SIG-M5 (cell line): ENCODE data around the gene CENPL.
"Not testable (repeated sequence)": the region's sequence is repeated elsewhere in the genome, so short reads cannot be mapped to it uniquely, and the experiment has no call there.

Experiments used
- DNase-seq: peaks from one replicate; lab custom pipeline; 2025; lab: John Stamatoyannopoulos, UW

The CENPL gene

GRCh38 chr1:173857363-173857917 lies 32.8 kb upstream of the CENPL start:
- DNase-seq, result no peak

- no peak for DNase-seq
Measured at GRCh38 chr1:173856903-173857302, 32.2 kb upstream of the CENPL start.

DNA sequence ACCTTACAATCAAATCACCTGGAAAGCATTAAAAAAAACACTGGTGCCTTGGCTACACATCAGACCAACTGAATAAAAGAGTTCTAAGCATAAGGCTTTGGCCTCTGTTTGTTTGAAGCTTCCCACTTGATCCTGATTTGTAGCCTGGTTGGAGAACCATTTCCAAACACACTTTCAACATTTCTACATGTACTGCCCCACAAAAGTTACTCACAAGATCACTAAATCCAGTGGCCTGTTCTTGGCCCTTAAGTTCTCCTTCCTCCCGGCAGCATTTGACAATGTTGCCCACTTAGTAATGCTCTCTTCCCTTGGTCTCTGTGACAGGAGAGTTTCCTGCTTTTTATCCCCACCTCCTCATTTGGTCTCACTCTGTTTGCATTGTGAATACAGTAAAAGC lies 31.3 kb upstream of the CENPL start:
- no peak for DNase-seq

- no peak for DNase-seq
Measured at GRCh38 chr1:173853074-173853473, 28.4 kb upstream of the CENPL start.

DNA sequence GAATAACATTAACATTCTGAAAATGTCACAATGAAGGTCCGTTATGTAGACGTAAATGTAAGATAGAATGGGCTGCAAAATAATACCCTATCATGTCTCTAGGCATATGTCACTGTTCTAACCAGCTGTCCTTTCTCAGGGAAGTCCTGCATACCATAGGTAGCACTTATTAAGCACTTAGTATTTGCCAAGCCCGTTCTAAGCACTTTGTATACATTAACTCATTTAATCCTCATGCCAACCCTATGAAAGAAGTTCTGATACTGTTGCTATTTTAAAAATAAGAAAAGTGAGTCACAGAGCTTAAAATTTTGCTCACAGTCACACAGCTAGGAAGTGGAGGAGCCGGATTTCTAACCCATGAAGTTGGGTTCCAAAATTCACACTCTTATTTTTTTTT lies 27.4 kb upstream of the CENPL start:
- no peak for DNase-seq

DNA sequence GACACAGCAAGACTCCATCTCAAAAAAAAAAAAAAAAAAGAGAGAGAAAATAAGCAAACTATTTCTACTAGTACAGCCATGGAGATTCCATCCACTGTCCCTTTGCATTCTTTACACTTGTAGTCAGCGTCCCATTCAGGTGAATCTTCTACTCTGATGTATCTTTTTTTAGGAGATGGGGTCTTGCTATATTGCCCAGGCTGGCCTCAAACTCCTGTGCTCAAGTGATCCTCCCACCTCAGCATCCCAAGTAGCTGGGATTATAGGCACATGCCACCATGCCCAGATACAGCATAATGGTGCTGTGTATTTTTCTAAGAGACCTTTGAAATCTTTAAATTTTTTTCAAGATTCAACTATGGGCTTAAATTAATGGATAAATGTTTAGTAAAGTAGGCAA lies 8.1 kb upstream of the CENPL start:
- DNase-seq, result no peak

DNA sequence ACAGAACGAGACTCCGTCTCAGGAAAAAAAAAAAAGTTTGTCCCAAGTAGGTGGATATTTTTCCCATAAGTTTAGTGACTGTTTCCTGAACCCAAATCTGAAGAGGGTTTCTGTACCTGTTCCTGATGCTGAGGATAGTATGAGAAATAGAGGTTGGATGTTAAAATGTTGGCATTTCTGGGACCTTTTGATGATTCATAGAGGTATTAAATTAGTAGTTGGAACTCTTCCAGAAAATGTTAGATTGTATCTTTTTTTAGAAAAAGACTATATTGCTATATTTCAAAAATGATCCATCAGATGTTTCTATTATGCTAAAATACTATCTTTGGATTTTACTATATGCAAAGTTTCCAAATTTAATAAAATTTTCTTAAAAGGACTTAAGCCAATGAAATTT lies 2.9 kb upstream of the CENPL start:
- no peak for DNase-seq

DNA sequence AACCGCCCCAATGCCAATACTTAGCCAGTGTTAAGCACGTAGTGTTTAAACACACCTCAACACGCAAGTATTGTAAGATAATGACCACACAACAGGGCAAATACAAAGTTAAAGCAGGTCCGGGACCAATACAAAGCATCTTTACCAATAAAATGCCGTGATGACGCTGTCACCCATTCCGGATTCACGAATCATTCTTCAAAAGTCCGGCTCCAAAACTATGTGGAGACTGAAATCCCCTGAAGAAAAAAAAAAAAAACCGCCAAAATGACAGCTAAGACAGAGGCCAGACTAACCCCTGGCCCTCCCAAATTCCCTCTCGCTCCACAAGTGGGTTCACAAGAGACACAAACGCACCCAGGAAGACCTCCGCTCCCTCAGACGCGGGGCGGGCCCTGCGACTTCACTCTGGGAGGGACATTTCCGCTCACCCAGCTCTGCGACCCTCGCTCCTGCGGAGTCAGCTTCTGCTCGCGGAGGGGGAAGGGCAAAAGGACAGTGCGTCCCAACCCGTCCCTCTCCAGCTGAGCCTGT lies 835 bp downstream of the CENPL start:
- peak; percentile 56 for DNase-seq

DNA sequence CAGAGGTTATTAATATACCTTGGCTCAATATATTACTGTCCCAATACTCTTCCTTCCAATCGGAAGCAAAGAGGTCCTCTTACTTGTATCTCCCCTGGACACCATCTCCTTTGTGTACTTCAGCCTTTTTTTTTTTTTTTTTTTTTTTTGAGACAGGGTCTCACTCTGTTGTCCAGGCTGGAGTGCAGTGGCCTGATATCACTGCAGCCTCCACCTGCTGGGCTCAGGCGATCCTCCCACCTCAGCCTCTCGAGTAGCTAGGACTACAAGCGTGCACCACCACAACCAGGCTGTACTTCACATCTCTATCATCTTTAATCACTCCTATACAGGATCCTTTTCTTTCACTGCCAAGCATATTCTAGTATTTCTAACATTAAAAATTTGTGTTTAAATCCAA lies 3.0 kb downstream of the CENPL start:
- DNase-seq, result no peak

DNA sequence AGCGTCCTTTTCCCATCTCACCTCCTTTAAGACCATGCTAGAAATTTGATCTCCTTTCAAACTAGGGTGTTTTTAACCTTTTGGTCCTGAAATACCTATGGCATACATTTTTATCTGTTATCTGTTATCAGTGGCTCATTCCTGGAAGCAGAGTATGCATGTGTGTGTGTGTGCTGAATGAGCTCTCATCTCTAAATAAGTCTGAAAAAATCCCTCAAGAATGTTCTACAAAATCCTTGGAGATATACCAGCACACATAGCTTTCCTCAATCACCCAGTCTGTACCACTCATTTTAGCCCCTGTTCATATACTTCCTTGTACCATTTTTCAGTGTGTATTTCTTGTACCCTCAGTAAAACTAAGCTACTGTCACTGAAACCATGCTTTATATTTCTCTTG lies 6.2 kb downstream of the CENPL start:
- DNase-seq, result no peak

- not testable (repeated sequence) for DNase-seq
Measured at GRCh38 chr1:173813654-173814053, 11.0 kb downstream of the CENPL start.

DNA sequence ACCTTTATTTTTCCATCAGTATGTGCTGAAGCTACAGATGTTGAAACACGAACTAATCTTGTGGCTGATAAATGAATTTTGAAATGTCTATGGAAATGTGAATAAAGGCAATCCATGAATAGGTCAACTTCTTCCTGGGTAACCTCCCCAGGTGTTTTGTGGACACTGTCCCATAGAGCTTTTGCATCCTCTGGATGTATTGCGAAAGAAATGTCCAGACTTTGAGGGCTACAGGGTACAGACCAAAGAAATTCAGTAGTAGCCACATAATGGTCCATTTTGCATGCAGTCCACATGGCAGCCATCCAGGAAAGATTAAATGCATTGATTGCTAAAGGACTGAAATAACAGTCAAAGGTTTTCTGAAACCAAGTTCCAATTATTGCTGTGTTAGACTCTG lies 21.7 kb downstream of the CENPL start:
- no peak for DNase-seq

DNA sequence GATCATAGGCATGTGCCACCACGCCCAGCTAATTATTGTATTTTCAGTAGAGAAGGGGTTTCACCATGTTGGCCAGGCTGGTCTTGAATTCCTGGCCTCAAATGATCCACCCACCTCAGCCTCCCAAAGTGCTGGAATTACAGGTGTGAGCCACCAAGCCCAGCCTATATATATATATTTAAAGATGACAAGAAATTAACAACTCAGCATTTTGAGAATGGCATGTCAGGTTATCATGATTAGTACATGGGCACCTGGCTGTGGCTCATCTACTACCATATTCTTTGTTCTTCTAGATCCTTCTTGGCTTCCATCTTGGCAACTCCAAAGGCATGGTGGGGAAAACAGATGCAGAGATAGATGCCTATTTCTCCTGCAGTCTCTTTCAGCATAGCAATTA lies 24.7 kb downstream of the CENPL start:
- DNase-seq, result not testable (repeated sequence)

GRCh38 chr1:173798078-173798477 lies 26.6 kb downstream of the CENPL start:
- DNase-seq, result no peak

GRCh38 chr1:173789841-173790240 lies 34.8 kb downstream of the CENPL start:
- no peak for DNase-seq

GRCh38 chr1:173784997-173785396 lies 39.7 kb downstream of the CENPL start:
- DNase-seq, result no peak

- DNase-seq, result no peak
Measured at GRCh38 chr1:173779936-173780335, 44.7 kb downstream of the CENPL start.

- no peak for DNase-seq
Measured at GRCh38 chr1:173775578-173776226, 49.0 kb downstream of the CENPL start.

- DNase-seq, result no peak
Measured at GRCh38 chr1:173771560-173771959, 53.1 kb downstream of the CENPL start.

DNA sequence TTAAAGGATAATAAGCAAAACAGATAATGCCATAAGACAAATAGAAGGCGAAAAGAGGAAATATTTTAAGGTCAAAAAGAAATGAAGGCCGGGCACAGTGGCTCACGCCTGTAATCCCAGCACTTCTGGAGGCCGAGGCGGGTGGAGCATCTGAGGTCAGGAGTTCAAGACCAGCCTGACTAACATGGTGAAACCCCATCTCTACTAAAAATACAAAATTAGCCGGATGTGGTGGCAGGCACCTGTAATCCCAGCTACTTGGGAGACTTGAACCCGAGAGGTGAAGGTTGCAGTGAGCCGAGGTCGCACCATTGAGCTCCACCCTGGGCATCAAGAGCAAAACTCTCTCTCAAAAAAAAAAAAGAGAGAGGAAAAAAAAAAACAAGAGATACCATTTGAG lies 54.4 kb downstream of the CENPL start:
- DNase-seq, result not testable (repeated sequence)

DNA sequence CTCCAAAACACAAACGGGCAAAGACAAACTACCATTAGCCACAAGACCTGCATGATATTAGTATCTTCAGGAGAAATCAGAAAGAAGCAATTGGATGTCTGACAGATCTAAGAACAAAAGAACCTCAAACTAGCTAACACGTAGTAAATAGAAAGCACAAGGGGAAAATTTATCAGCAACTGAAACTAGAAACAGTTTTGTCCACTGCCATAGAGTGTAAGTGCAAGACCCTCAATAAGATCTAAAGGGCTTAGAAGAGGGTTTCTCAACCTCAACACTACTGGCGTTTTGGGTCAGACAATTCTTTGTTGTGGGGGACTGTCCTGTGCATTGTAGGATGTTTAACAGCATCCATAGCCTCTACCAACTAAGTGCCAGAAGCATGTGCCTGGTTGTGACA lies 55.9 kb downstream of the CENPL start:
- DNase-seq, result no peak

- DNase-seq, result no peak
Measured at GRCh38 chr1:173768206-173768605, 56.5 kb downstream of the CENPL start.

DNA sequence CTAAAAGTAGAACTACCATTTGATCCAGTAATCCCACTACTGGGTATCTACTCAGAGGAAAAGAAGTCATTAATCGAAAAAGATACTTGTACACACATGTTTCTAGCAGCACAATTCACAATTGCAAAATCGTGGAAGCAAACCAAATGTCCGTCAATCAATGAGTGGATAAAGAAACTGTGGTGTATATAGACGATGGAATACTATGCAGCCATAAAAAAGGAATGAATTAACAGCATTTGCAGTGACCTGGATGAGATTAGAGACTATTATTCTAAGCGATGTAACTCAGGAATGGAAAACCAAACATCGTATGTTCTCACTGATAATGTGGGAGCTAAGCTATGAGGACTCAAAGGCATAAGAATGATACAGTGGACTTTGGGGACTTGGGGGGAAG lies 60.4 kb downstream of the CENPL start:
- not testable (repeated sequence) for DNase-seq

- DNase-seq, result no peak
Measured at GRCh38 chr1:173758980-173759379, 65.7 kb downstream of the CENPL start.
